Measurements from ENCODE around the gene FPR1.

Gene FPR1

GRCh38 chr19:51735759-51736449, 15.8 kb downstream of the FPR1 start:
- DNase-seq: no peak

- DNase-seq: no peak
These were observed 17.7 kb downstream of the FPR1 start for GRCh38 chr19:51733742-51734522.

- DNase-seq: no peak
These were observed 21.9 kb downstream of the FPR1 start for GRCh38 chr19:51729781-51730180.

- DNase-seq: no peak
These were observed 24.3 kb downstream of the FPR1 start for GRCh38 chr19:51727349-51727880.

GRCh38 chr19:51726049-51726448, 25.6 kb downstream of the FPR1 start:
- no peak for DNase-seq

- no peak for DNase-seq
These were observed 27.1 kb downstream of the FPR1 start for GRCh38 chr19:51724543-51724942.

GRCh38 chr19:51722492-51722891, 29.2 kb downstream of the FPR1 start:
- DNase-seq: no peak

GRCh38 chr19:51721905-51722304, 29.8 kb downstream of the FPR1 start:
- no peak for DNase-seq

GRCh38 chr19:51719251-51719988, 32.3 kb downstream of the FPR1 start:
- no peak for DNase-seq

GRCh38 chr19:51716925-51717324, 34.8 kb downstream of the FPR1 start:
- no peak for DNase-seq

- no peak for DNase-seq
These were observed 35.8 kb downstream of the FPR1 start for GRCh38 chr19:51715850-51716249.

GRCh38 chr19:51714848-51715247, 36.8 kb downstream of the FPR1 start:
- no peak for DNase-seq

GRCh38 chr19:51713319-51714285, 38.1 kb downstream of the FPR1 start:
- DNase-seq: no peak

- no peak for DNase-seq
These were observed 39.1 kb downstream of the FPR1 start for GRCh38 chr19:51712461-51713081.

GRCh38 chr19:51711702-51712101, 40.0 kb downstream of the FPR1 start:
- DNase-seq: no peak

- DNase-seq: no peak
These were observed 41.5 kb downstream of the FPR1 start for GRCh38 chr19:51710163-51710562.

GRCh38 chr19:51709575-51709974, 42.1 kb downstream of the FPR1 start:
- DNase-seq: no peak

- DNase-seq: no peak
These were observed 42.9 kb downstream of the FPR1 start for GRCh38 chr19:51708811-51709210.

GRCh38 chr19:51706885-51707284, 44.8 kb downstream of the FPR1 start:
- DNase-seq: no peak

- DNase-seq: no peak
These were observed 45.4 kb downstream of the FPR1 start for GRCh38 chr19:51706296-51706695.

GRCh38 chr19:51704626-51705025, 47.1 kb downstream of the FPR1 start:
- no peak for DNase-seq

Data from activated effector memory CD4-positive, alpha-beta T cell treated with anti-CD3 and anti-CD28 coated beads, Interleukin-2, amount 50 U/mL, for 16 hours (primary cell).